ELF-1 (cell line): ENCODE results near the gene PSMA3.

Source experiments
- DNase-seq: peaks from one replicate; pipeline ENCODE4 v3.0.0-alpha.2; 2016; ENCODE audit warnings: low read depth, low spot score

The PSMA3 gene

GRCh38 chr14:58270628-58271027, 26.0 kb downstream of the PSMA3 start:
- DNase-seq = no peak

GRCh38 chr14:58272588-58273372, 28.1 kb downstream of the PSMA3 start:
- no peak for DNase-seq

- DNase-seq = no peak
These were observed 30.2 kb downstream of the PSMA3 start for GRCh38 chr14:58274881-58275280.

- no peak for DNase-seq
These were observed 31.0 kb downstream of the PSMA3 start for GRCh38 chr14:58275527-58276190.

GRCh38 chr14:58276208-58276607, 31.6 kb downstream of the PSMA3 start:
- DNase-seq = no peak

- no peak for DNase-seq
These were observed 33.5 kb downstream of the PSMA3 start for GRCh38 chr14:58278177-58278576.

- DNase-seq = no peak
These were observed 36.5 kb downstream of the PSMA3 start for GRCh38 chr14:58280954-58281787.

GRCh38 chr14:58281969-58282368, 37.3 kb downstream of the PSMA3 start:
- DNase-seq = no peak

- no peak for DNase-seq
These were observed 38.4 kb downstream of the PSMA3 start for GRCh38 chr14:58282925-58283593.

- no peak for DNase-seq
These were observed 39.1 kb downstream of the PSMA3 start for GRCh38 chr14:58283730-58284129.

GRCh38 chr14:58285132-58285531, 40.5 kb downstream of the PSMA3 start:
- no peak for DNase-seq

GRCh38 chr14:58287607-58288042, 43.0 kb downstream of the PSMA3 start:
- no peak for DNase-seq

GRCh38 chr14:58288106-58288792, 43.6 kb downstream of the PSMA3 start:
- DNase-seq = no peak

GRCh38 chr14:58291646-58292045, 47.0 kb downstream of the PSMA3 start:
- no peak for DNase-seq

- no peak for DNase-seq
These were observed 47.5 kb downstream of the PSMA3 start for GRCh38 chr14:58292187-58292586.

- DNase-seq = no peak
These were observed 49.6 kb downstream of the PSMA3 start for GRCh38 chr14:58294201-58294600.

- DNase-seq = no peak
These were observed 52.1 kb downstream of the PSMA3 start for GRCh38 chr14:58296726-58297125.

GRCh38 chr14:58297412-58297761, 52.7 kb downstream of the PSMA3 start:
- DNase-seq = no peak

- DNase-seq = peak; percentile 100
These were observed 53.3 kb downstream of the PSMA3 start for GRCh38 chr14:58297762-58298476.
